Measurements from ENCODE around the gene ACOT13.

Gene ACOT13

DNA sequence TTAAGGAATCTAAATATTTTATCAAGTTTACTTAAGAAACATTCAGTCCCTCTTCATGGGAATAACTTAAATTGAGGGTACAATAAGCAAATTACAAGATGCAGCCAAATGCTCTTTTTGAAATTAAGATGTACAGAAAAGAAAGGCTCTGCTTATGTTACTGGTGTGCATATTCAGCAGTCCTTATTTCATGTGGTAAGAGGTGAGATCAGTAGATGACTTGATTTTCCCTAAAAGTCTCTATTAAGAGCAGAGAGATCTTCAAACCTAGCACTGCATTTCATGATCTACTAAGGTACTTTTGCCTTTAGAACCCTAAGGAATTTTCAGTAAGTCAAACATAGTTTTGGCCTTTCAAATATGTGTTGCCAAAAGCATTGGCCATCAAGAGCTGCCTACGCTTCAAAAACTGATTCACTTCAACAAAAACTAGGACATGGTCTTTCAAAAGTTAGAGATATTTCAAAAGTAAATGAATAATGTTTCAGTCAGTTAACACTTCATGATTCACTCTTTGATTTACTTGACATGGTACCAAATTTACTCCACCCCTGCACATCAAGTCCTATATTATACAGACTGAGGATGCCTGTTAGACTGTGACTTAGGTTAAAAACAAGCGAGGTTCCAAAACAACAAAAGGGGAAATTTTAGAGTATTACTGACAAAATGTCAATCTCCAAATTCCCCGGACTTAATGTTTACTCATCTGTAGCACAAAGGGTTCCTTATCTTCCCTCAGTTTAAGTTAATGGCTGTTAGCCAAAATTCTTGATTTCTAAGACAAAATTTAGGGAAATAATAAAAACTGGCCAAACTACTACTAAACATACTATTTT is 32.9 kb downstream of the ACOT13 start:
- H3K4me3 ChIP-seq (ENCODE audit: insufficient read depth in 1 of 2, low read depth in 1 of 2, low read length in 2 of 2), result no peak overlapping the region
- H3K79me1 ChIP-seq (replicated peaks; ENCODE audit: low read length, poor library complexity, severe bottlenecking), result peaks cover 5% of the 10 kb centered on the region
- H3K9ac ChIP-seq (ENCODE audit: low read length), result peak overlapping the region; percentile 29
- no peak overlapping the region for H4K8ac ChIP-seq (ENCODE audit: low read length)
- H3K23ac ChIP-seq (ENCODE audit: low read length in 2 of 2), result no peak overlapping the region
- no peak overlapping the region for H3K4ac ChIP-seq (ENCODE audit: low read depth in 1 of 2, low read length in 2 of 2)
- no peak overlapping the region for H3K27ac ChIP-seq (ENCODE audit: low read length, poor library complexity, severe bottlenecking)
- no peak overlapping the region for H3K4me2 ChIP-seq (ENCODE audit: low read length, poor library complexity, severe bottlenecking)
- no peaks in the 10 kb centered on the region for H3K9me3 ChIP-seq (ENCODE audit: control insufficient read depth, low read length)
- no peak overlapping the region for H3K14ac ChIP-seq (ENCODE audit: low read length in 2 of 2)
- no peak overlapping the region for H2BK120ac ChIP-seq (ENCODE audit: low read depth, low read length)
- H3K27me3 ChIP-seq (ENCODE audit: control insufficient read depth in 1 of 2, insufficient read depth in 1 of 2, low read length in 2 of 2), result no peaks in the 10 kb centered on the region
- H3K18ac ChIP-seq (ENCODE audit: low read depth in 1 of 2, low read length in 2 of 2), result no peak overlapping the region
- H2BK5ac ChIP-seq (ENCODE audit: low read depth, low read length, poor library complexity, severe bottlenecking), result no peak overlapping the region
- peaks cover 11 to 47% of the 10 kb centered on the region in 2 experiments for H3K36me3 ChIP-seq (ENCODE audit: control insufficient read depth in 1 of 2, insufficient read depth in 2 of 2, low read depth in 1 of 2, low read length in 2 of 2)
- no peak overlapping the region for H2BK15ac ChIP-seq (ENCODE audit: low read depth, poor library complexity, severe bottlenecking)
- WGBS, result no CpG with 5 or more reads among the region's 3 CpGs
- H4K91ac ChIP-seq (ENCODE audit: low read length), result no peak overlapping the region
- peaks cover 2% of the 10 kb centered on the region for H3K4me1 ChIP-seq (ENCODE audit: control insufficient read depth, insufficient read depth, low read depth, low read length)
- DNase-seq, result no peak
- no peak overlapping the region for H2BK12ac ChIP-seq (ENCODE audit: low read length in 2 of 2)
- H2AFZ ChIP-seq (ENCODE audit: low read depth, low read length), result no peak overlapping the region
- no peak overlapping the region for H2AK5ac ChIP-seq (ENCODE audit: low read length, severe bottlenecking)

DNA sequence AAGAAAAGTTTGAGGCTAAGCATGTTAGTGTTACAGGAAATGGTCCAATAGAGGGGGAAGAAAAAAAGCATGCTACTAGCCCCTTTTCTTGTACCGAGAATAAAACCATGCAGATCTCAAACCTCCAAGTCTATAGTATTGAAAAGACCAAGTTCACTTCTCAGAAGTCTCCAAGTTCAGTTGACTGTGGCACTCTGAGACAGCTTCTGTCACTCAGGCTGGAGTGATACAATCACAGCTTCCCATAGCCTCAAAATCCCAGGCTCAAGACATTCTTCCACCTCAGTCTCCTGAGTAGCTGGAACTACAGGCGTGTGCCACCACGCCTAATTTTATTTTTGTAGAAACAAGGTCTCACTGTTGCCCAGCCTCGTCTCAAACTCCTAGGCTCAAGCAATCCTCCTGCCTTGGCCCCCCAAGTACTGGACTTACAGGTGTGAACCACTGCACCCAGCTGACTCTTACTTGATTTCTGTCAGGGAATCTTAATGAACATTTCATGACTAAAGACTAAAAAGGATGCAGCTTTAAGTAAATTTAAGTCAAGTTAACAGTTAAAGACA is 35.9 kb downstream of the ACOT13 start:
- Histone ChIP-seq H3K4me3 (ENCODE audit: insufficient read depth in 1 of 2, low read depth in 1 of 2, low read length in 2 of 2) (no peak overlapping the region), H2AFZ (ENCODE audit: low read depth, low read length) (no peak overlapping the region), H3K27me3 (ENCODE audit: control insufficient read depth in 1 of 2, insufficient read depth in 1 of 2, low read length in 2 of 2) (no peaks in the 10 kb centered on the region), H3K18ac (ENCODE audit: low read depth in 1 of 2, low read length in 2 of 2) (no peak overlapping the region), H2BK15ac (ENCODE audit: low read depth, poor library complexity, severe bottlenecking) (no peak overlapping the region), H2BK120ac (ENCODE audit: low read depth, low read length) (no peak overlapping the region), H2BK5ac (ENCODE audit: low read depth, low read length, poor library complexity, severe bottlenecking) (no peak overlapping the region), H4K8ac (ENCODE audit: low read length) (no peak overlapping the region), H3K23ac (ENCODE audit: low read length in 2 of 2) (no peak overlapping the region), H3K9me3 (ENCODE audit: control insufficient read depth, low read length) (no peaks in the 10 kb centered on the region), H4K91ac (ENCODE audit: low read length) (no peak overlapping the region), H3K4ac (ENCODE audit: low read depth in 1 of 2, low read length in 2 of 2) (no peak overlapping the region), H3K4me1 (ENCODE audit: control insufficient read depth, insufficient read depth, low read depth, low read length) (peaks cover 2% of the 10 kb centered on the region), H2BK12ac (ENCODE audit: low read length in 2 of 2) (no peak overlapping the region), H3K27ac (ENCODE audit: low read length, poor library complexity, severe bottlenecking) (peak overlapping the region; percentile 23), H2AK5ac (ENCODE audit: low read length, severe bottlenecking) (no peak overlapping the region), H3K36me3 (ENCODE audit: control insufficient read depth in 1 of 2, insufficient read depth in 2 of 2, low read depth in 1 of 2, low read length in 2 of 2) (peaks cover 25 to 75% of the 10 kb centered on the region in 2 experiments), H3K79me1 (replicated peaks; ENCODE audit: low read length, poor library complexity, severe bottlenecking) (peaks cover 5% of the 10 kb centered on the region), H3K14ac (ENCODE audit: low read length in 2 of 2) (no peak overlapping the region), H3K4me2 (ENCODE audit: low read length, poor library complexity, severe bottlenecking) (no peak overlapping the region), H3K9ac (ENCODE audit: low read length) (peak overlapping the region; percentile 0)
- DNase-seq, result no peak
- WGBS, result 98% methylated on average over 4 of the region's 4 CpGs

DNA sequence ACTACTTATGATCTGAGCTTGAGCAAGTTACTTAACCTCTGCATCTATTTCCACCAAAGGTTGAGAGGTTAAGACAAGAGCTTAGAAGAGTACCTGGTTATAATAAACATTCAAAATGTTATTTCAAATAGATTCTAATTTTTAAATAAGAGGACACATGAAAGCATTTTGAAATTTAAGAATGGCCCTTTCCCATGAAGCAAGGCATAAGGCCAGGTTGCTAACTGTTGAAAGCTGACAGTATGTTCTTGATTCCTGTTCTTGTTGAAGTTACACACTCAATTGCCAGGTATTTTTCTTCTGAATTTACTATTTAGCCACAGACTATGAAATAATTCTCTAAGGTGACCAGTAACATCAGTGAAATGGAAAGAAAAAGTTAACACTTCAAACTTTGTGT is 37.6 kb downstream of the ACOT13 start:
- no peak overlapping the region for H3K18ac ChIP-seq (ENCODE audit: low read depth in 1 of 2, low read length in 2 of 2)
- H3K27me3 ChIP-seq (ENCODE audit: control insufficient read depth in 1 of 2, insufficient read depth in 1 of 2, low read length in 2 of 2), result no peaks in the 10 kb centered on the region
- H3K4me2 ChIP-seq (ENCODE audit: low read length, poor library complexity, severe bottlenecking), result no peak overlapping the region
- H2BK120ac ChIP-seq (ENCODE audit: low read depth, low read length), result no peak overlapping the region
- peaks cover 7% of the 10 kb centered on the region for H3K79me1 ChIP-seq (replicated peaks; ENCODE audit: low read length, poor library complexity, severe bottlenecking)
- no peak overlapping the region for H3K27ac ChIP-seq (ENCODE audit: low read length, poor library complexity, severe bottlenecking)
- H2BK15ac ChIP-seq (ENCODE audit: low read depth, poor library complexity, severe bottlenecking), result no peak overlapping the region
- no peak overlapping the region for H3K14ac ChIP-seq (ENCODE audit: low read length in 2 of 2)
- H4K91ac ChIP-seq (ENCODE audit: low read length), result no peak overlapping the region
- H2BK12ac ChIP-seq (ENCODE audit: low read length in 2 of 2), result no peak overlapping the region
- no peak overlapping the region for H2BK5ac ChIP-seq (ENCODE audit: low read depth, low read length, poor library complexity, severe bottlenecking)
- H3K36me3 ChIP-seq (ENCODE audit: control insufficient read depth in 1 of 2, insufficient read depth in 2 of 2, low read depth in 1 of 2, low read length in 2 of 2), result peaks cover 31 to 83% of the 10 kb centered on the region in 2 experiments
- peaks cover 2% of the 10 kb centered on the region for H3K4me1 ChIP-seq (ENCODE audit: control insufficient read depth, insufficient read depth, low read depth, low read length)
- H4K8ac ChIP-seq (ENCODE audit: low read length), result no peak overlapping the region
- no peak overlapping the region for H2AK5ac ChIP-seq (ENCODE audit: low read length, severe bottlenecking)
- H3K23ac ChIP-seq (ENCODE audit: low read length in 2 of 2), result no peak overlapping the region
- H3K9ac ChIP-seq (ENCODE audit: low read length), result peak overlapping the region; percentile 34
- DNase-seq, result no peak
- H3K9me3 ChIP-seq (ENCODE audit: control insufficient read depth, low read length), result no peaks in the 10 kb centered on the region
- no peak overlapping the region for H3K4ac ChIP-seq (ENCODE audit: low read depth in 1 of 2, low read length in 2 of 2)
- H3K4me3 ChIP-seq (ENCODE audit: insufficient read depth in 1 of 2, low read depth in 1 of 2, low read length in 2 of 2), result no peak overlapping the region
- H2AFZ ChIP-seq (ENCODE audit: low read depth, low read length), result no peak overlapping the region

DNA sequence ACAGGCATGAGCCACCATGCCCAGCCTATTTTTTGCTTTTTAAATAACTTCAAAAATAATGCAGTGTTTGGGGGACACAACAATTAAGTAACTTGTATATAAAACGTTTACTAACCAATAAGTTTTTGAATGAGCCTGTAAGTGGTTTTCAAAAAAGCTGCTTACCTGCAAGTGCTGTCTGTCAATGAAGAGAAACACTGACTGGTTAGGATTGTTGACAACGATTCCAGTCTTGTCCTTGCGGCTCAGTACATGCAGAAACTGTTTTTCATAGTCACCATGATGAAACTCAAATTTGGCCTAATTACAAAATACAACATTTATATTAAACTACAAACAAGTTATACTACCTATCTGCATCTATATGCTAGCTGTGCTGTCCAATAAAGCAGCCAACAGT is 41.7 kb downstream of the ACOT13 start:
- no peak for DNase-seq
- peaks cover 2% of the 10 kb centered on the region for H3K4me1 ChIP-seq (ENCODE audit: control insufficient read depth, insufficient read depth, low read depth, low read length)
- 98% methylated on average over 3 of the region's 3 CpGs for WGBS

More for the DNA sequence above, 41.7 kb downstream of the ACOT13 start:
- no peak overlapping the region for H3K4me3 ChIP-seq (ENCODE audit: insufficient read depth in 1 of 2, low read depth in 1 of 2, low read length in 2 of 2)
- peaks cover 35 to 99% of the 10 kb centered on the region in 2 experiments for H3K36me3 ChIP-seq (ENCODE audit: control insufficient read depth in 1 of 2, insufficient read depth in 2 of 2, low read depth in 1 of 2, low read length in 2 of 2)
- no peak overlapping the region for H3K9ac ChIP-seq (ENCODE audit: low read length)
- no peak overlapping the region for H3K14ac ChIP-seq (ENCODE audit: low read length in 2 of 2)
- H2BK12ac ChIP-seq (ENCODE audit: low read length in 2 of 2), result no peak overlapping the region
- peaks cover 2% of the 10 kb centered on the region for H3K79me1 ChIP-seq (replicated peaks; ENCODE audit: low read length, poor library complexity, severe bottlenecking)
- H2BK15ac ChIP-seq (ENCODE audit: low read depth, poor library complexity, severe bottlenecking), result no peak overlapping the region
- H3K27me3 ChIP-seq (ENCODE audit: control insufficient read depth in 1 of 2, insufficient read depth in 1 of 2, low read length in 2 of 2), result no peaks in the 10 kb centered on the region
- no peak overlapping the region for H3K27ac ChIP-seq (ENCODE audit: low read length, poor library complexity, severe bottlenecking)
- no peak overlapping the region for H4K8ac ChIP-seq (ENCODE audit: low read length)
- no peak overlapping the region for H3K4me2 ChIP-seq (ENCODE audit: low read length, poor library complexity, severe bottlenecking)
- H2AK5ac ChIP-seq (ENCODE audit: low read length, severe bottlenecking), result no peak overlapping the region
- no peak overlapping the region for H2BK120ac ChIP-seq (ENCODE audit: low read depth, low read length)
- H3K23ac ChIP-seq (ENCODE audit: low read length in 2 of 2), result no peak overlapping the region
- H4K91ac ChIP-seq (ENCODE audit: low read length), result no peak overlapping the region
- H3K4ac ChIP-seq (ENCODE audit: low read depth in 1 of 2, low read length in 2 of 2), result no peak overlapping the region
- H3K9me3 ChIP-seq (ENCODE audit: control insufficient read depth, low read length), result no peaks in the 10 kb centered on the region
- H2BK5ac ChIP-seq (ENCODE audit: low read depth, low read length, poor library complexity, severe bottlenecking), result no peak overlapping the region
- no peak overlapping the region for H3K18ac ChIP-seq (ENCODE audit: low read depth in 1 of 2, low read length in 2 of 2)
- no peak overlapping the region for H2AFZ ChIP-seq (ENCODE audit: low read depth, low read length)

Measured in mesenchymal stem cell (in vitro differentiated cells and primary cell).